Fibroblast of lung (primary cell): ENCODE data around the gene FCHO2.

Experiments used
- CTCF ChIP-seq, 2 donors: IDR thresholded peaks in 1 of 2; conservative IDR thresholded peaks in 1 of 2; 1 replicate in 1 of 2; 2 replicates in 1 of 2; pipeline ENCODE4 v1.5.1; 2011 to 2012; ENCODE audit warnings: low read length in 2 of 2, control low read depth in 1 of 2, inconsistent platforms in 1 of 2, low read depth in 1 of 2, mild to moderate bottlenecking in 1 of 2
- EZH2 ChIP-seq: IDR thresholded peaks from 2 replicates; pipeline ENCODE4 v1.5.1; 2012; ENCODE audit warnings: low read length, control low read depth, mild to moderate bottlenecking; ENCODE audit errors: missing control alignments

GRCh38 chr5:73094415-73094814, 138.6 kb downstream of the FCHO2 start:
- no peak for TF ChIP-seq CTCF (conservative IDR thresholded peaks at IDR 0.05 in 1 of 2, IDR thresholded peaks at IDR 0.05 in 1 of 2; ENCODE audit: low read depth in 1 of 2, low read length in 2 of 2)
- TF ChIP-seq EZH2, result no peak
